Stomach (tissue), 9 donors: ENCODE measurements around the gene INSIG2. TPM values are rescaled to one million over a fixed set of nuclear protein-coding genes. Genes with fewer than 3 reads are reported as not detected.

Source experiments
- DNase-seq, 2 donors: peaks; one replicate each; pipeline versions ENCODE4 v3.0.0 to v3.0.0-alpha.2; 2013 to 2019
- H3K27ac ChIP-seq, 5 donors: fragments of 200-600 bp in 4 of 5; sonication (generic) in 4 of 5; one replicate each; pipeline ENCODE4 v1.5.1; 2013 to 2019; ENCODE audit warnings: mild to moderate bottlenecking in 1 of 5, moderate library complexity in 1 of 5
- H3K27me3 ChIP-seq, 3 donors: fragments of 200-600 bp; sonication (generic); one replicate each; pipeline ENCODE4 v1.5.1; 2017 to 2019; ENCODE audit warnings: mixed run types in 1 of 3
- H3K36me3 ChIP-seq, 4 donors: fragments of 200-600 bp; sonication (generic); 1 replicate in 3 of 4; 2 replicates in 1 of 4; pipeline ENCODE4 v1.5.1; 2016 to 2019
- H3K4me1 ChIP-seq, 4 donors: fragments of 200-600 bp; sonication (generic); one replicate each; pipeline ENCODE4 v1.5.1; 2016 to 2019
- H3K4me3 ChIP-seq, 4 donors: fragments of 200-600 bp; sonication (generic) in 3 of 4; one replicate each; pipeline ENCODE4 v1.5.1; 2016 to 2019; ENCODE audit warnings: mild to moderate bottlenecking in 1 of 4
- H3K9me3 ChIP-seq, 4 donors: fragments of 200-600 bp; sonication (generic); one replicate each; pipeline ENCODE4 v1.5.1; 2016 to 2019
- EP300 ChIP-seq: sonication (generic); formaldehyde crosslinking; IDR thresholded peaks from one replicate; pipeline ENCODE4 v1.6.1; 2017; ENCODE audit warnings: antibody characterized with exemption
- POLR2A ChIP-seq, 4 donors: fragments of 450-650 bp; IDR thresholded peaks; one replicate each; pipeline ENCODE4 v1.6.1; 2016; ENCODE audit warnings: antibody characterized with exemption in 4 of 4, control low read depth in 2 of 4, mild to moderate bottlenecking in 1 of 4, moderate library complexity in 1 of 4
- POLR2AphosphoS5 ChIP-seq, 3 donors: sonication (generic); formaldehyde crosslinking; IDR thresholded peaks; one replicate each; pipeline ENCODE4 v1.6.1; 2016; ENCODE audit warnings: antibody characterized with exemption in 3 of 3
- WGBS, 5 donors: extraction: QIAGEN DNeasy Blood & Tissue Kit in 3 of 5; methylation state at CpG; one replicate each; pipeline versions ENCODE4 v1.1.5 to v1.1.7; 2013 to 2018; 5-methylcytosine and 5-hydroxymethylcytosine counted together
- intact Hi-C: fragments of 100-400 bp; cut with DNase I; formaldehyde crosslinking; loops from one replicate; pipeline ENCODE4 v1.15.1; 2023; ENCODE audit warnings: low total_unique reads
- polyA plus RNA-seq, 3 donors: library from polyadenylated mRNA; stranded (reverse); fragments of 200-250 nt; gene quantifications; one replicate each; pipeline ENCODE4 v1.2.3, GENCODE V29; 2013
- total RNA-seq, 5 donors: library from RNA; depleted of rRNA; stranded (reverse); fragments of >200 nt; gene quantifications; one replicate each; pipeline versions ENCODE4 v1.1.0 to v1.2.3, GENCODE V29; 2014 to 2016
- TF ChIP-seq, protein P1 (sequence below), 7 experiments: fragments of 450-650 bp in 4 of 7; fragments of 200-600 bp in 3 of 7; sonication (generic) in 3 of 7; IDR thresholded peaks; one replicate each; pipeline ENCODE4 v1.5.1; 2016 to 2019; ENCODE audit warnings: antibody characterized with exemption in 7 of 7, control low read depth in 2 of 7, mild to moderate bottlenecking in 1 of 7
- donor health status: healthy with polysubstance abuse.
- donor health status: Bipolar disorder and iron deficiency.
- donor health status: healthy.

Gene INSIG2
- total and polyA plus RNA-seq, 8 donors = 6.7 to 37.8 (median 10.4) TPM

DNA sequence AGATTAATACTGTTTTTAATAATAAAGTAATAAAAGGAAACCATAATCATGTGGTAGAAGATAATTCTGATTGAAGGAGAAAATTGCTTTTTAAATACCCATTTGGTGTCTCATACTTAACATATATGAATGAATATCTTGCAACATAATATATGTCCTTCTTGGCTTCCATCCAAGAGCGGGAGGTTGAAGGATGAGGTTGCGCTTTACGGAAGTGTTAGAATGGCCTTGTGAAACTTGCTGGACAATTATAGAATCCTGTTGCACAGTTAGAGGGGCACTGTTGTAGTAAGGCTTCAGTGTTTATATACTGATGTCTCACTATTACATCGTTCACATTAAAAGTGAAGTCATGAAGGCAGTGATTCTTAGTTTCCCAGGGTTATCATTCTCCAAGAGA, 9.4 kb downstream of the INSIG2 start:
- no peak for DNase-seq
- Histone ChIP-seq H3K27me3 (no peaks in the 10 kb centered on the region), H3K4me1 (peaks cover 0 to 37% (median 10%) of the 10 kb centered on the region in 4 donors), H3K9me3 (no peaks in the 10 kb centered on the region), H3K4me3 (no peak overlapping the region), H3K27ac (no peak overlapping the region), H3K36me3 (peaks cover 0 to 34% (median 21%) of the 10 kb centered on the region in 4 donors)
- 72 to 85% (median 78%) methylated on average over 4 of the region's 4 CpGs for WGBS, 5 donors
- TF ChIP-seq POLR2A (IDR thresholded peaks at IDR 0.05) (no peak), EP300 (no peak), POLR2AphosphoS5 (IDR thresholded peaks at IDR 0.05) (no peak)
- TF ChIP-seq, protein P1, sequence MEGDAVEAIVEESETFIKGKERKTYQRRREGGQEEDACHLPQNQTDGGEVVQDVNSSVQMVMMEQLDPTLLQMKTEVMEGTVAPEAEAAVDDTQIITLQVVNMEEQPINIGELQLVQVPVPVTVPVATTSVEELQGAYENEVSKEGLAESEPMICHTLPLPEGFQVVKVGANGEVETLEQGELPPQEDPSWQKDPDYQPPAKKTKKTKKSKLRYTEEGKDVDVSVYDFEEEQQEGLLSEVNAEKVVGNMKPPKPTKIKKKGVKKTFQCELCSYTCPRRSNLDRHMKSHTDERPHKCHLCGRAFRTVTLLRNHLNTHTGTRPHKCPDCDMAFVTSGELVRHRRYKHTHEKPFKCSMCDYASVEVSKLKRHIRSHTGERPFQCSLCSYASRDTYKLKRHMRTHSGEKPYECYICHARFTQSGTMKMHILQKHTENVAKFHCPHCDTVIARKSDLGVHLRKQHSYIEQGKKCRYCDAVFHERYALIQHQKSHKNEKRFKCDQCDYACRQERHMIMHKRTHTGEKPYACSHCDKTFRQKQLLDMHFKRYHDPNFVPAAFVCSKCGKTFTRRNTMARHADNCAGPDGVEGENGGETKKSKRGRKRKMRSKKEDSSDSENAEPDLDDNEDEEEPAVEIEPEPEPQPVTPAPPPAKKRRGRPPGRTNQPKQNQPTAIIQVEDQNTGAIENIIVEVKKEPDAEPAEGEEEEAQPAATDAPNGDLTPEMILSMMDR (IDR thresholded peaks at IDR 0.05) = no peak
- intact Hi-C loops = no loop called here

DNA sequence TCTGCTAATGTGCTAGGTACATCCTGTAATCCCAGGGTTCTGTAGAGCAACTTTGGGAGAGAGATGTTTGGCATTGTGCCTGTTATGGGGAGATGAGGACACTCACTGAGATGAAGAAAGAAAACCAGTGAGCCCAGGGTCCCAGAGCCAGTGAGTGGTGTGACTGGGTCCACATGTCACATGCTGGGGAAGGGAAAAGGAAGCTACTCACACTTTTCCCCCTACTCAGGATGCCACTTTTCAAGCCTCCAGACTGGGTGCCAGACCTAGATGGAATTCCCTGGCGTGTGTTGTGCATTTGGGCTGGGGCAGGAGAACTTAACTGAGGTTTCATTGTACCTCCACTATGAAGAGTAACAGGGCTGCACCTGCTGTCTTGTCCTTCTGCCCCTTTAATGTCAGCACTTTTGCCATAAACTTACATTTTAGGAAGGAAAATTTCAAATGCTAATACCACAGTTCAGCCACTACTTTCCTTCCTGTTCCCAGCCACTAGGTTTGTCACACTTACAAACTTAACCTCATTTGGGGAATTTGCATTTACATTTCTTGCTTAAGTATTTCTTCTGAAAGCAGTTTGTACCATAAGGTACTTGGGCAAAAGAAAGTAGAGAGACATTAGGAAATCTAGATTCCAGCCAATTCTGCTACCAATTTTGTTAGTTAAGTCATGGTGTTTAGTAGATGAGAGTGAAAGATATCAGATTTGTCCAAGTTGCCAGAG, 10.2 kb downstream of the INSIG2 start:
- no peak overlapping the region for H3K4me3 ChIP-seq
- peaks cover 0 to 37% (median 10%) of the 10 kb centered on the region in 4 donors for H3K4me1 ChIP-seq
- no peak overlapping the region for H3K27ac ChIP-seq
- 75 to 100% (median 88%) methylated on average over 1 of the region's 1 CpG for WGBS, 5 donors
- intact Hi-C loops = no loop called here
- no peaks in the 10 kb centered on the region for H3K27me3 ChIP-seq
- no peak for DNase-seq
- H3K36me3 ChIP-seq = peaks cover 0 to 39% (median 27%) of the 10 kb centered on the region in 4 donors
- TF ChIP-seq, protein P1 (IDR thresholded peaks at IDR 0.05) = no peak
- no peak for TF ChIP-seq EP300
- TF ChIP-seq POLR2A (IDR thresholded peaks at IDR 0.05) = no peak
- TF ChIP-seq POLR2AphosphoS5 (IDR thresholded peaks at IDR 0.05) = no peak
- H3K9me3 ChIP-seq = no peaks in the 10 kb centered on the region

DNA sequence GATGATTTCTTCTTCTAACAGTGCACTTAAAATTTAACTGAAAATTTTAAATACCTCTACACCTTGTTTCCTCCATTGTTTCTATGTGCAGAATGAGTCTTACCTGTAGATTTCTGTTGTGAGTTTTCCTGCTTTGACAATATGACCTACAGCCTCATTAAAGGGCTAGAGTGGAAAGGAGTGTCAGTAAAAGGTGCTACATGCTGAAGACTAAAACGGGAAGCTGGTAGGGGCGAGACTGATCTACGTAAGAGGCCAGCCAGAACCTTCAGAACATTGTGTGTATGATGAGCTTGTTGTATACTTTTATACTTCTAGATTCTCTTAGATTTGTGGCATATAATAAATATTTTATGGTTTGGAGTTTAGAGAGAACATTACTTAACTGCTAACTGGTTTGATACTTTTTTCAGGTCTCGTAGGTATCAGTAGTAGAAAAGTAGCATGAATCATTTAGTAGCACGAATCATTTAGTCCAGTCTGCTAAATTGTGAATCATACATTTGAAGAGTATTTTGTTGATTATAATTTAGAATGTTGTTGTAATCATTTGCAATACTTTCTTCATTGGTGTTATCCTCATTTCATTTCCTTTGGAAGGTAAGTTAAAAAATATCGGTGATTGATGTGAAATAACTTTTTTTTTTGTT, 14.3 kb downstream of the INSIG2 start:
- Histone ChIP-seq H3K4me1 (peaks cover 0 to 11% (median 5%) of the 10 kb centered on the region in 4 donors), H3K4me3 (no peak overlapping the region), H3K9me3 (no peaks in the 10 kb centered on the region), H3K36me3 (peaks cover 0 to 66% (median 53%) of the 10 kb centered on the region in 4 donors), H3K27me3 (no peaks in the 10 kb centered on the region), H3K27ac (no peak overlapping the region)
- intact Hi-C loops = no loop called here
- TF ChIP-seq, protein P1 (IDR thresholded peaks at IDR 0.05) = no peak
- no peak for TF ChIP-seq EP300
- no peak for TF ChIP-seq POLR2AphosphoS5 (IDR thresholded peaks at IDR 0.05)
- no peak for TF ChIP-seq POLR2A (IDR thresholded peaks at IDR 0.05)
- WGBS, 5 donors = 69 to 91% (median 80%) methylated on average over 6 of the region's 6 CpGs
- DNase-seq = no peak

DNA sequence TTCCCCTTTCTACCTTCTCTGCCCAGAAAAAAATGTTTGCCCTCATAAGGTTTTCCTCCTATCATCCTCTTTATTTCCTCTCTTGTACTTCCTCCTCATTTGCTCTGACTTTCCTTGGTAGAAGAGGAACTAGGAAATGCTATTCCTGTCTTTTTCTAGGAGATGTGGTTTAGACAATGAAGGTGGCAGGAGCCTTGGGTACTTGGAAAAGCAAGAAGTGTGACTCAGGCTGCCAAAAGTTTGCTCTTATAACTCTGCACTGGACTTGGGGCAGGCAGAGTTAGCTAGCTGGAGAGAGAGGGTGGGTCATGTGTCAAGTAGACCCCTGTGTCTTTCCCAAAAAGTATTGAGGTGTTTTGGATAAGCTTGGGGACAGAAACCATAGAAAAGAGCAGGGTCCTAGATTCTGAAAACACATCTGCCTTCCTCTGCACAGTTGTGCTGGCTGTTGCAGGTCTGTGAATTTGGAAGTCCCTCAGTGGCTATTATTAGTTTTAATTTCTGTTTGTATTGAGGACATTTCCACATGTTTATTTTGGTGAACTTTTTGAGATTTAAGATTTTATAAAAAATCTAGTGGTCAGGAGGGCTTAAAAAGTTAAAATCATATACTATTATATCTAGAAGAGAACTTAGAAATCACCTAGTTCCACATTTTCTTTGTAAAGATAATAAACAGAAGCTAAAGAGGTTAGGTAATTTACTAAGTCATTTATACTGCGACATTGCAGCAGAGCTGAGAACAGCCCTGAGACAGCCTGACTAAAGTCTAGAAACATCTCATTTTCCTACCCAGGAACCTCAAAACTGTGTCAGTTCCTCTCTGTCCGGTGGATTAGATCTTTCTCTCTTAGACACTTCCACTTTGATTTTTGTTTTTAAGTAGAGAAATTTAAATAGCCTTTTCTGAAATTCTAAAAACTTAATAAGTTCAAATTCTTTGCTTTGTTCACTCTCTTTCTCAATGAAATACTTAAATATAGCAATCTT, 16.0 kb downstream of the INSIG2 start:
- Histone ChIP-seq H3K4me1 (no peaks in the 10 kb centered on the region), H3K4me3 (no peak overlapping the region), H3K27ac (no peak overlapping the region), H3K36me3 (peaks cover 8 to 78% (median 64%) of the 10 kb centered on the region in 4 donors), H3K27me3 (no peaks in the 10 kb centered on the region), H3K9me3 (no peaks in the 10 kb centered on the region)
- intact Hi-C loops = no loop called here
- TF ChIP-seq POLR2AphosphoS5 (IDR thresholded peaks at IDR 0.05) = no peak
- TF ChIP-seq, protein P1 (IDR thresholded peaks at IDR 0.05) = no peak
- TF ChIP-seq EP300 = no peak
- no peak for TF ChIP-seq POLR2A (IDR thresholded peaks at IDR 0.05)
- WGBS, 5 donors = 79 to 86% (median 84%) methylated on average over 2 of the region's 2 CpGs
- no peak for DNase-seq
